Measurements from ENCODE around the gene CMAS.
"Not testable (repeated sequence)": the region's sequence is repeated elsewhere in the genome, so short reads cannot be mapped to it uniquely, and the experiment has no call there.

The CMAS gene

DNA sequence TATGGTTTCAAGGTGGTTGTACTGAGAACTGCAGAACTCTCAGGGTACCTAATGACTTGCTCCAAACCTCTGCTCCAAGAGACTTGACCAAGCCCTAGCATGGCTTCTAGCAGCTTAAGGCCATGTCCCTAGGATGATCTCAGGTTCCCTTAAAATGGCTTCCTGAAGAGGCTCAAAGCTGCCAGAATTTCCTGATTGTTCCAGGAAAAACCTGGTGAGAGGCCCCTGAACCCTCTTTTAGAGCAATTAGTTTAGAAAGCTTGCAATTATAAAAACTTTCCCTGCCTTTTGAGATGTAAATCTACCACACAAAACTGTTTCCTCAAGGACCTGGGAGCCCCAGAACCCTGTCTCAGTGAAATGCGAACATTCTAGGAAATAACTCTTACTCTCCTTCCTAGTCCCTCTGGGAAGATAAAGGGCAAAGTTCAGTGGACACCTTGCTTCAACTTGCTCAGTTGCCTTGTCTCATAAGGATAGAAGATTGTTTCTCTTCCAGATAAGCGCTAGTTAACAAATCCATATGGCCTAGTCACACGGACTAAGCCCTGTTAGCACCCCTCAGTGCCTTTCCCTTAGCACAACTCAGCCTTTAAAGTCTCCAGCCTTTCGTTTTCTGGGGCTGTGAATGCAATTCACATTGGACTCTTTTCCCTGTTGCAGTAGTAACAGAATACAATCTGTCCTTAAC is 2.5 kb downstream of the CMAS start:
- no peak for DNase-seq

DNA sequence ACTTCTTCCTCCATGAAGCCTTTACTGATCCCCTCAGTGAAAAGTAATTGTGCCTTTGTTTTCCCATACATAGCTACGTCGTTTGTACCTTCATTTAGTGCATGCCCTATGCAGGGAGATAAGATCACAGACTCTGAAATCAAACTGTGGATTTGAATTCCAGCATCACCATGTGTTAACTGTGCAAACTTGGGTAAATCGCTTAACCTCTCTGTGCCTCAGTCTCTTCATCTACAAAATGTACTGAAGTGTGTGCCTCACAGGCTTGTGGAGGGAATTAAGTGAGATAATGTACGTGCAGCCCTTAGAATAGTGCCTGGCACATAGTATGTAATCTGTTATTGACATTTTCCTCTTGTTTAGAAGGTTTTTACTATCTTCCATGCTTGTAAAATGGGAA is 4.1 kb downstream of the CMAS start:
- no peak for DNase-seq

DNA sequence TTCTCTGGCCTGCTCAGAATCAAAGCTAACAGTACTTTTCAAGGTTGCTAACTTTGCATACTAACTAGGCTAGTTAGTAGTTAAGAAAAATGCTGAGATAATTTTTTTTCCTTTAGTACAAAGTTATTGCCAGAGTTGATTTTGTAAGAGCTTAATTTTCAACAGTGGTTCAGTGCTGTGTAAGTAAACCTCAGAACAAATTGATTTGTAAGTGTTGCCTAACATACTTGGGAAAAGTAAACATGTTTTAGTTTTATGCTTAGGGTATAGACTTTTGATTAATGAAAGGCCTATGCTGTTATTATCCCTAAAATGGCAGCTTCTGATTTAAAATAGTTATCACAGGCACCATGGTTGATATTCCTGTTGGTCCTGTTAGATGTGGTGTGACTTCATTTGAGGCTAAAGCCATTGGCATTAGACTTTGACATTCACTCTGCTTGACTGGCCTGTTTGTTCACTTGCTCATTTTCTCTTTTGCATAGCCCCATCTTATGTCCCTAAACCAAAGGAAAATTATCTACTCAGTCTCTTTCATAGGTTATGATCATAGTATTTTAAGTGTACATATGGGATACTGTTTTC is 5.2 kb downstream of the CMAS start:
- no peak for DNase-seq

DNA sequence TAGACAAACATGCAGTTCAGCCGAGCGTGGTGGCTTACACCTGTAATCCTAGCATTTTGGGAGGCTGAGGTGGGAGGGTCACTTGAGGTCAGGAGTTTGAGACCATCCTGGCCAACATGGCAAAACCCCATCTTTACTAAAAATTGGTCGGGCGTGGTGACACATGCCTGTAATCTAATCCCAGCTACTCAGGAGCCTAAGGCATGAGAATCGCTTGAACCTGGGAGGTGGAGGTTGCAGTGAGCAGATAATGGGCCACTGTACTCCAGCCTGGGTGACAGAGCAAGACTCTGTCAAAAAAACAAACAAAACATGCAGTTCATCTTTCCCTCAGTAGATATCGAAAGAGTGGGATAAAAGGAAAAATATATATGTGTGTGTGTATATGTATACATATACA is 7.0 kb downstream of the CMAS start:
- DNase-seq, result not testable (repeated sequence)

DNA sequence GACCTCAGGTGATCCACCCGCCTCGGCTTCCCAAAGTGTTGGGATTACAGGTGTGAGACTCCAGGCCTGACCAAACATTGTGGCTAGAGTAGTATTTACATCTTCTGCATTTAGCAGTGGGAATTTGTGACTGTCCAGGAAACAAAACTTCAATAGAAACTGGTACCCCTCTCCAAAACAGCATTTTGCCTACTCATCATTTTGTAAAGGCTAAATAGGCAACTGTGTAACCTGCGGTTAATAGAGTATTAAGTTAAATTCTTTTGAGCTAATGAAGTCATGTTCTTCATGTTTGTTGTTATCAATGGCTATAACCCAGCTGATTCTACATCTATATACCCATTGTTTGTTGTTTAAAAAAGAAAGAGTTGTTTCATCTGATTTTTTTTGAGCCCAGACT is 8.1 kb downstream of the CMAS start:
- DNase-seq, result no peak

DNA sequence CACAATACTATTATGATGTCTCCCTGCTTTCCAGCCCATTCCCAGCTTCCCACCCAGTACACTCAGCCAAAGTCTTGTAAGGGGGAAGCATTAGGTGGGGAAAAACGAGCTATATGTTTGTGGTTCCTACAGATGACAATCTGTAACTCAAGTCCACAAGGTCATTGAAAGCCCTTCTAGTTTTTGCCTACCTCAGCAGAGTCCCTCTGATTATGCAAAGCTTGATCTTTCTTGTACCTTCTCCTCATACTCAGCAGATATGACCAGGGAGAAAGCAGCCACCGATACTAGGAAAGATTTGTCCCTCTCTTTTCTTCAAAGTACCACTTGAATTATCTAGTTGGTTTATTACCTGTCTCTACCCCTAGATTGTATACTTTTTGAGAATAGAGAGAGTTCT is 10.6 kb downstream of the CMAS start:
- no peak for DNase-seq

DNA sequence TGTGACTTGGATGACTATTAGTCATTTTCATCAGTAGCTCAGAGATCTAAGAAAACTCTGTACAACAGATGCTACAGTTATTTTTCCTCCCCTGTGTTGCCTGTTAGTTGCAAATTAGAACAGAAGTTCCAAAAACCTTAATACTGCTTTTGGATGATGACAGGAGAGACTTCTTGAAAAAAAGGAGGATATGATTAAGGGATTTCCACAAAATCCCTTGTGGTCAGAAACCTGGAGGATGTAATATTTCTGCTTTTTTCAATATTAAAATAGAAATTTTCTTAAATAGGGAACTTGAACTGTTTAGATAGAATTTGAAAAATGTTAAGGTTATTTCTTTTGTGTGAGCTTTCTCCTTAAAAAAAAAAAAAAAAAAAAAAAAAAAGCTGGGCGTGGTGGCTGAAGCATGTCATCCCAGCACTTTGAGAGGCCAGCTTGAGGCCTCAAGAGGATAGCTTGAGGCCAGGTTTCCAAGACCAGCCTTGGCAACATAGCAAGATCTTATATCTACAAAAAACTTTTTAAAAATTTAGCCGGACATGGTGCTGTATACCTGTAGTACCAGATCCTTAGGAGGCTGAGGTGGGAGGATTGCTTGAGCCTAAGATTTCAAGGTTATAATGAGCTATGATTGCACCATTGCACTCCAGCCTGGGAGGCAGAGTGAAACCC is 14.1 kb downstream of the CMAS start:
- DNase-seq, result no peak

DNA sequence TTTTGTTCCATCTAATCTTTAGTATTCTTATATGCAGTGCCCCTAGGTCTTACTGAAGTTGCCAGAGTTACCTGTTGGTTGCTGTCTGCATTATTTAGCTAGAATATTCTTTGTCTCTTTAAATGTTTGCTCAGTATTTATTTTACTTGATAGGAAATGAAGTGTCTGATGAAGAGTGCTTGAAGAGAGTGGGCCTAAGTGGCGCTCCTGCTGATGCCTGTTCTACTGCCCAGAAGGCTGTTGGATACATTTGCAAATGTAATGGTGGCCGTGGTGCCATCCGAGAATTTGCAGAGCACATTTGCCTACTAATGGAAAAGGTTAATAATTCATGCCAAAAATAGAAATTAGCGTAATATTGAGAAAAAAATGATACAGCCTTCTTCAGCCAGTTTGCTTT is 18.9 kb downstream of the CMAS start:
- no peak for DNase-seq

DNA sequence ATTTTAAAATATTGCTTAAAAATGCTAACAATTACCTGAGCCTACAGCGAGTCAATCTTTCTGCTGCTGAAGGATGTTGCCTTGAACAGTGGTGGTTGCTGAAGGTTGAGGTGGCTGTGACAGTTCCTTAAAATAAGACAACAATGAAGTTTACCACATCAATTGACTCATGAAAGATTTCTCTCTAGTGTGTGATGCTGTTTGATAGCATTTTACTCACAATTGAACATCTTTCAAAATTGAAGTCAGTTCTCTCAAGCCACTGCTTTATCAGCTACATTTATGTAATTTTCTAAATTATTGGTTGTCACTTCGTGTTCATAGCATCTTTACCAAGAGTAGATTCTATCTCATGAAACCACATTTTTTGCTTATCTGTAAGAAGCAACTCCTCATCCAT is 20.3 kb downstream of the CMAS start:
- DNase-seq, result no peak

DNA sequence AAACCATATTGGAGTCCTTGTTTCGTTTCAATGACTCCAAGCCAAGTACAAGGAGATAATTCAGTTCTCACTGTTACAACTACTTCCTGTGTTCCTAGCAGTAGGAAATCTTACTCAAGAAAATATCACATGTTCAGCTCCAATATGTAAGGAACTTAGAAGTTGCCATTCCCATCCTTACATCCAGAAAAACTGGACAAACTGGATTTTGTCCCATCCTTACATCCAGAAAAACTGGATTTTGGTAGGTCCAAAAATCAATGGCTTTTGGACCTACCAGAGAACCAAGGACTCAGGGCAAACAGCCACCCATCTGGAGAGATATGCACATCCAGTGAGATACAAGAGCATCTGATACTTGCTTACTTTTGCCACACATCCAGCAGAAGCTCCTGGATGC is 23.8 kb downstream of the CMAS start:
- DNase-seq, result no peak

DNA sequence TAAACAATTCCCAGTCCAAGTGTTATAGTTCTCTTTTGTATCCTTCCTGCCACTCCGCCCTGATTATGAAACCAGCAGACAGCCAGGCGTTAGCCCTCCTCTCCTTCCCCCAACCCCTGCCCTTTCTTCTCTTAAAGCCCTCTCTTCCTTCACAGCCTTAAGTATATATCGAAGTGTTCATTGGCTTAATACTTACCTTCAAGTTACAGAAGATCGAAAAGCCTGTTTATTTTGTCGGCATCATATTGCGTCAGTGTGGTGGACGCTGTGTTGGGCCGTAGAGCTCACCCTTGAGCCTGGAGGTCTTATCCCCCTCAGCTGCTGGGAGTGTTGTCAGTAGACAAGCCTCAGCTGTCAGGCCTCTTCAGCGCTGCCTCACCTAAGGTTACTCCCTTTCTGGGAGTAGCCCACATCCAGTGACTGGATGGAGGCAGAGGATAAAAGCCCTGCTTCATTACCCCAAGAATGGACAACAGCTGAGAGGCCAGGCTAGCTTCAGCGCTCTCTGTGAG is 36.2 kb downstream of the CMAS start:
- DNase-seq, result no peak

DNA sequence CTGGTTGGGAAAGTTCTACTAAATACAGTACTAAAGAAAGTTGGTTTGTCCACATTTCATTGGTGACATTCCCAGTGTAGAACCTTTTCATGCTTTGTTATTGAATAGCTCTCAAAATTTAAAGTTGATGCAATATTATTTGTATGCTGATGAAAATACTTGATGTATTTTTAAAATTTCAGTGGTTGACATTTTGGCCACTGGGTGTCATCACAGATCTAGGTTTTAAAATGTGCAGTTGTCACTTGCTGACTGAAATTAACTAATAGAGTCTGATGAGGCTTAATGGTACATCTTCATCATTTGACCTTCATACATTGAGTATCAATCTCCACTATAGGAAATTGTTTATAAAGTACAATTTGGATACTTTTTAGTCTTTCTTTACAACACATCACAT is 37.1 kb downstream of the CMAS start:
- peak; percentile 58 for DNase-seq

DNA sequence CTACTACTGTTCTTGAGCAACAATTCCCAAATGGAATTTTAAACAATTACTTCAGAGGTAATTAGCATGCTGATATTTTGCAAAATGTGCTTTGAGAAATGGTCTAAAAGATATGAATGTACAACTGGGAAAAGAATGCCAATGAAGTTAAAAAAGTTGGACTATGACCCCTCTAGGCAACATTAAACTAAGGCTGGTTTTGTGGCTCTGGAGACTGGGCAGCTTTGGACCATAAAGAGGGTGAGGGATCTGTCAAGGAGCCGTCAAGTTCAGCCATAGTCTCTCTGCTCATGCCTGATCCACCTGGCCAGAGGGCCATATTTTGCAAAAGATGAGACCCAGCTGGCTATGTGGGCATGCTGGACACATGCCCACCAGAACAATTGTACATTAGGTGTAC is 38.8 kb downstream of the CMAS start:
- no peak for DNase-seq

DNA sequence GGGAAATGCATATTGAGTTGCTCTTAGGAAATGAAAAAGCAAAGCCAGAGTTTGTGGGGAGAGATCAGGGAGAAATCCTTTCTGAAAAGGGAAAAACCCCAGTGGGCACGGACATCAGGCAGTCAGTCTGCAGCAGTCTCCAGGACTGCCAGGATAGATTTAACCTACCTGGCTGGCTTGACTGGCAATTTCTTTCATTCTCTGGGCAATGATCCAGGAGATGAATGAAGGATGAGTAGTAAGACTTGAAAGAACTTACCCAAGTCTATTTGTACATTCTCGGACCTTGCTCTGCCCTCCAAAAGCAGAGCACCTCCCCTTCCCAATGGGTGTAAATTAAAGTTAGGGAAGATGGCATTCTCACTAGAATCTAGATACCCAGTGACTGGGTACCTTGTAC is 42.9 kb downstream of the CMAS start:
- DNase-seq, result no peak

DNA sequence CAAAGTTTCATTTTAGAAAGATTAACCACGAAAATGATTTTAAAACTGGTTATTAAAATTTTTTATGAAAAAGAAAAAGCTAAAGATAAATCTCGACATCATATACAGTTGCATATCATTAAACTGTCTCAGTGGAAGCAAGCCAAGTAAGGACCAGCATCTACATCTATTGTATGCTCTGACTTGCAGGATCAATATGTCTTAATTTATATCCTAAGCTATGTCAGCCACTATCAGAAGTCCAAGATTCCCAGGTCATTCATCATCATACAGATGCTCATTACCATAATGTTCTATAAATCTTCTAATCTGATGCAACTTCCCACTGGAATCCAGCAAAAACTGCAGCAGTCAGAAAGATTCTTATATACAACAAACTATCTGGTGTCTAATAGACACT is 43.5 kb downstream of the CMAS start:
- DNase-seq, result no peak

DNA sequence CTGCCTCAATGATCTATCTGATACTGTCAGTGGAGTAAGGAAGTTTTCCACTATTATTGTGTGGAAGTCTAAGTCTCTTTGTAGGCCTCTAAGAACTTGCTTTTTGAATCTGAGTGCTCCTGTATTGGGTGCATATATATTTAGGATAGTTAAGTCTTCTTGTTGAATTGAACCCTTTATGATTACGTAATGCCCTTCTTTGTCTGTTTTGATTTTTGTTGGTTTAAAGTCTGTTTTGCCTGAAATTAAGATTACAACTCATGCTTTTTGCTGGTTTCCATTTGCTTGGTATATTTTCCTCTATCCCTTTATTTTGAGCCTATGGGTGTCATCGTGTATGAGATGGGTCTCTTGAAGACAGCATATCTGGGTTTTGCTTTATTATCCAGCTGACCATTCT is 53.0 kb downstream of the CMAS start:
- DNase-seq, result not testable (repeated sequence)

DNA sequence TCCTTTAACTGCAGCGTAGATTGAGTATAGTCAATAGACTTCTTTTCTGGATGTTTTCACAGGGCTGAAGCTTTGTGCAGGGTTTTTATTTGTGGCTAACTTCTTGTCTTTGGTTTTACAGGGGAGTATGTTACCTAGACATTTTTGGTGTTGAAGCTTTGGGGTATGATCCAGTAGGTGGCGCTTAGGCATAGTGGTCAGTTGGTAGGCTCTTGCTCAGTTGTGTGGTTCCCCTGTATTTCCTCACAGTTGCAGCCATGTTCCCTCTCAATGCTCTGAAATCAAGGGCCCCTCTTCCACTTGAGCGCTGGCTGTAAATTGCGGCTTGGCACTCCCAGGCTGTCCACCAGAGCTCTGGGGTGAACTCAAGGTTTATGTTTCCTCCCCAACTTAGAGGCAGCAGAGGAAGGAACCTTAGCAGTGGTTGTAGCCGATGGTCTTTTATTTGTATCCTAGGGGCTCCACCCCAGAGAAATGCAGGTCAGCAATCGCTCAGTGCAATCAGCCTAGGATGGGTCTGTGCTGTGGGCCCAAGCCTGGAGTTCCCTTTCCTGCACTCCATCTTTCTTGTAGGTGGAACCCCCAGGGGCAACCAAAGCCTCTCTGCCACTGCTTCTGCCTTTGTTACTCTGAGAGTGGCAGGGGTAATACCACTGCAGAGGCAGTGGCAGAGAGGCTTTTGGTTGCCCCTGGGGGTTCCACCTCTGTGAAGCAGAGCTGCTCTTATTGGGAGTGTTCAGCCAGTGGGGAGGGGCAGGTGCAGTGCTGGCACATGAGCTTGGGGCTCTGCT is 55.1 kb downstream of the CMAS start:
- DNase-seq, result peak; percentile 69

DNA sequence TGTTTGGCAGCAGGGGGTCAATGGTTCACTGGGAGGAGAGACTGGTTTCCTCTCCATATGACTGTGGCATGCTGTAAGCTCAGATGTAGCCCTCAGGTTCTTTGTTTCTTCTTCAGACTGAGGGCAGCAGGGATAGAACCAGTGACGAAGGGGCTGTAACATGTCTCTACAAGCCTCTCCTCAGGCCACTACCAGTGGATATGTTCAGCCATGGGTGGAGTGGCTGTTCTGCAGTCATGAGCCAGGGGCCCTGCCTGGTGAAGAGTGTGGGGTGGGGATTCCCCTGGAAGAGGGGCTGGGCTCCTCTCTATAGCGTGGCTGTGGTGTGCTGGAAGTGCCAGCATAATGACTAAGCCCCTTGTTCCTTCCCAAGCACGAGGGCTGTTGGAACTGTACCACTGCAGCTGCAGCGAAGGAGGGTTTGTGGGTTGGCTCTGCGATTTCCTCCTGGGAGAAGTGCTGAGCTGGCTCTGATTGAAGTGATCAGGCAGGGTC is 55.8 kb downstream of the CMAS start:
- peak; percentile 2 for DNase-seq

DNA sequence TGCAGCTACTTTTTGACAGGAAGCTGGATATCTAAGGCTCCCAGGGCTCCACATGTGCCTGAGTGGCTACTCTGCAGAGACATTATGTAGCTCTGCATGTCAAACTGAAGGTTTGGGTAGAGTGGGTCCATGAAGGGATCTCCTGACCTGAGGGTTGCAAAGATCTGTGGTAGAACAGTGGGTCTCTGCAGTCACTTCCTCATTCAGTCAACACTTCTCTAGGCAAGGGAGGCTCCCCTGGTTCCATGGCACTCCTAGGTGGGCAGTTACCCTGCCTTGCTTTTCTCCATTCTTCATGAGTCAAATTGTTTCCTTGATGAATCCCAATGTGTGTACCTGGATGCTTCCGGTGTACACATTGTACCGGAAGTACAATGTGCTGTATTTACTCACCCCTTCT is 57.4 kb downstream of the CMAS start:
- no peak for DNase-seq

DNA sequence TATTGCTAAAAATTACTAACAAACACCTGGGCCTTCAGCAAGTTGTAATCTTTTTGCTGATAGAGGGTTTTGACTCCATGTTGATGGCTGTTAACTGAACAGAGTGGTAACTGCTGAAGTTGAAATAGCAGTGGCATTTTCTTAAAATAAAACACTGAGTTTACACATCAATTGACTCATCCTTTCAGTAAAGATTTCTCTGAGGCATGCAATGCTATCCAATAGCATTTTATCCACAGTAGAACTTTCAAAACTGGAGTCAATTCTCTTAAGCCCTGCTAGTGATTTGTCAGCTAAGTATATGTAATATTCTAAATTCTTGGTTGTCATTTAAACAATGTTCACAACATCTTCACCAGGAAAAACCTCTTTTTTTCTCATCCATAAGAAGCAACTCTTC is 59.5 kb downstream of the CMAS start:
- DNase-seq, result no peak

DNA sequence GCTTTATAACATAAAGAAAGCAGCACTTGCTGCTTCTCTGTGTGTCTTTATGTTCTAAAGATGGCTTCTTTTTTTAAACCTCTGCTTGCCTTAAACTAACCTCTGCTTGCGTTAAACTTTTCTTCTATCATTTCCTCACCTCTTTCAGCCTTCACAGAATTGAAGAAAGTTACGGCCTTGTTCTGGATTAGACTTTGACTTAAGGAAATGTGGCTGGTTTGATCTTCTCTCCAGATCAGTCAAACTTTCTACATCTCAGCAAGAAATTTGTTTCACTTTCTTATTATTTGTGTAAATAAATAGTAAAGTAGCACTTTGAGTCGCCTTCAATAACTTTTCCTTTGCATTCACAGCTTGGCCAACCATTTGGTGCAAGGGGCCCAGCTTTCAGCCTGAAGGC is 64.2 kb downstream of the CMAS start:
- peak; percentile 1 for DNase-seq

All from CD4-positive, alpha-beta T cell treated with Interleukin-12 subunit alpha and Interleukin-12 subunit beta, for 1 hour (primary cell).